PC-9 (cell line): ENCODE measurements around the gene FGF12. TPM values are rescaled to one million over a fixed set of nuclear protein-coding genes. Genes with fewer than 3 reads are reported as not detected.

Experiments
- BruUV-seq: library from RNA; stranded (reverse); fragments of 400-500 nt; replicated peaks from 2 replicates; lab custom pipeline; 2021; lab: Mats Ljungman, UMichigan
- CTCF ChIA-PET: fragments of 300-600 bp; sonication (Branson Sonifier 250); formaldehyde crosslinking; loops from one replicate; lab custom pipeline; 2022; ENCODE audit warnings: antibody characterized with exemption; lab: Charles Lee
- POLR2A ChIA-PET: fragments of 300-600 bp; sonication (Branson Sonifier 250); formaldehyde crosslinking; loops from one replicate; lab custom pipeline; 2022; ENCODE audit warnings: antibody characterized with exemption; ENCODE audit not compliant: unreplicated experiment; lab: Charles Lee
- DNase-seq, 2 experiments: peaks; one replicate each; pipeline versions ENCODE4 v3.0.0 to v3.0.0-alpha.2; 2015 to 2022; ENCODE audit warnings: mixed read lengths in 1 of 2
- H2AFZ ChIP-seq: fragments of 200-600 bp; sonication (generic); 2 replicates; pipeline ENCODE4 v1.8.1; 2017; ENCODE audit warnings: antibody characterized with exemption
- H3F3A ChIP-seq: fragments of 200-600 bp; sonication (generic); 2 replicates; pipeline ENCODE4 v1.8.1; 2017; ENCODE audit warnings: antibody characterized with exemption, mild to moderate bottlenecking, low read depth; ENCODE audit not compliant: insufficient read depth
- H3K27ac ChIP-seq: fragments of 200-600 bp; sonication (generic); 2 replicates; pipeline ENCODE4 v1.6.1; 2016; ENCODE audit warnings: mixed run types
- H3K27me3 ChIP-seq: fragments of 200-600 bp; sonication (generic); 2 replicates; pipeline ENCODE4 v1.6.1; 2016; ENCODE audit warnings: low read depth, mixed run types; ENCODE audit not compliant: insufficient read depth
- H3K36me3 ChIP-seq: fragments of 200-600 bp; sonication (generic); 2 replicates; pipeline ENCODE4 v1.6.1; 2016; ENCODE audit warnings: low read depth, mixed run types
- H3K4me1 ChIP-seq: fragments of 200-600 bp; sonication (generic); replicated peaks from 2 replicates; pipeline ENCODE4 v1.6.1; 2016; ENCODE audit warnings: mixed run types; ENCODE audit not compliant: insufficient read depth
- H3K4me2 ChIP-seq: fragments of 200-600 bp; sonication (generic); 2 replicates; pipeline ENCODE4 v1.6.1; 2017; ENCODE audit warnings: mixed run types
- H3K4me3 ChIP-seq: fragments of 200-600 bp; sonication (generic); 2 replicates; pipeline ENCODE4 v1.6.1; 2016; ENCODE audit warnings: mixed run types
- H3K79me2 ChIP-seq: fragments of 200-600 bp; sonication (generic); 2 replicates; pipeline ENCODE4 v1.6.1; 2017; ENCODE audit warnings: low read depth, mixed run types
- H3K9me2 ChIP-seq: fragments of 200-600 bp; sonication (generic); 2 replicates; pipeline ENCODE4 v1.8.1; 2017; ENCODE audit warnings: mild to moderate bottlenecking; ENCODE audit not compliant: insufficient read depth
- H3K9me3 ChIP-seq: fragments of 200-600 bp; sonication (generic); 2 replicates; pipeline ENCODE4 v1.8.1; 2016; ENCODE audit warnings: low read depth; ENCODE audit not compliant: insufficient read depth
- H4K20me1 ChIP-seq: fragments of 200-600 bp; sonication (generic); 2 replicates; pipeline ENCODE4 v1.8.1; 2017; ENCODE audit not compliant: insufficient read depth
- EZH2 ChIP-seq: fragments of 200-600 bp; sonication (generic); IDR thresholded peaks from 2 replicates; pipeline ENCODE4 v1.8.0; 2017; ENCODE audit warnings: antibody characterized with exemption, low read depth
- intact Hi-C: fragments of 100-400 bp; cut with micrococcal nuclease; formaldehyde crosslinking; loops from one replicate; pipeline ENCODE4 v1.10.0; 2022; ENCODE audit not compliant: unreplicated experiment
- total RNA-seq: library from RNA; stranded (reverse); gene quantifications from 2 replicates; pipeline ENCODE4 v1.2.3, GENCODE V29; 2021
- TF ChIP-seq, protein P1 (sequence below): fragments of 200-600 bp; sonication (generic); conservative IDR thresholded peaks from 2 replicates; pipeline ENCODE4 v1.6.1; 2017; ENCODE audit warnings: mixed run types, antibody characterized with exemption, mild to moderate bottlenecking, moderate library complexity

Gene FGF12
- total RNA-seq, 1 experiment from 2014 or later = 10.9 TPM

GRCh38 chr3:192366916-192367315 is 360.4 kb downstream of the FGF12 start:
- Histone ChIP-seq H3K36me3 (no peaks in the 10 kb centered on the region), H4K20me1 (no peaks in the 10 kb centered on the region), H3K4me2 (no peak overlapping the region), H3K4me1 (no peaks in the 10 kb centered on the region), H3K27me3 (no peaks in the 10 kb centered on the region), H3K9me2 (no peaks in the 10 kb centered on the region), H3K9me3 (no peaks in the 10 kb centered on the region), H3K27ac (no peak overlapping the region), H3K4me3 (no peak overlapping the region), H3F3A (no peaks in the 10 kb centered on the region), H2AFZ (no peak overlapping the region), H3K79me2 (no peaks in the 10 kb centered on the region)
- ChIA-PET POLR2A (no interaction called here), CTCF (no interaction called here)
- no peak for DNase-seq
- TF ChIP-seq, protein P1, sequence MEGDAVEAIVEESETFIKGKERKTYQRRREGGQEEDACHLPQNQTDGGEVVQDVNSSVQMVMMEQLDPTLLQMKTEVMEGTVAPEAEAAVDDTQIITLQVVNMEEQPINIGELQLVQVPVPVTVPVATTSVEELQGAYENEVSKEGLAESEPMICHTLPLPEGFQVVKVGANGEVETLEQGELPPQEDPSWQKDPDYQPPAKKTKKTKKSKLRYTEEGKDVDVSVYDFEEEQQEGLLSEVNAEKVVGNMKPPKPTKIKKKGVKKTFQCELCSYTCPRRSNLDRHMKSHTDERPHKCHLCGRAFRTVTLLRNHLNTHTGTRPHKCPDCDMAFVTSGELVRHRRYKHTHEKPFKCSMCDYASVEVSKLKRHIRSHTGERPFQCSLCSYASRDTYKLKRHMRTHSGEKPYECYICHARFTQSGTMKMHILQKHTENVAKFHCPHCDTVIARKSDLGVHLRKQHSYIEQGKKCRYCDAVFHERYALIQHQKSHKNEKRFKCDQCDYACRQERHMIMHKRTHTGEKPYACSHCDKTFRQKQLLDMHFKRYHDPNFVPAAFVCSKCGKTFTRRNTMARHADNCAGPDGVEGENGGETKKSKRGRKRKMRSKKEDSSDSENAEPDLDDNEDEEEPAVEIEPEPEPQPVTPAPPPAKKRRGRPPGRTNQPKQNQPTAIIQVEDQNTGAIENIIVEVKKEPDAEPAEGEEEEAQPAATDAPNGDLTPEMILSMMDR = no peak
- intact Hi-C loops = no loop called here
- BruUV-seq = no TSS peak

DNA sequence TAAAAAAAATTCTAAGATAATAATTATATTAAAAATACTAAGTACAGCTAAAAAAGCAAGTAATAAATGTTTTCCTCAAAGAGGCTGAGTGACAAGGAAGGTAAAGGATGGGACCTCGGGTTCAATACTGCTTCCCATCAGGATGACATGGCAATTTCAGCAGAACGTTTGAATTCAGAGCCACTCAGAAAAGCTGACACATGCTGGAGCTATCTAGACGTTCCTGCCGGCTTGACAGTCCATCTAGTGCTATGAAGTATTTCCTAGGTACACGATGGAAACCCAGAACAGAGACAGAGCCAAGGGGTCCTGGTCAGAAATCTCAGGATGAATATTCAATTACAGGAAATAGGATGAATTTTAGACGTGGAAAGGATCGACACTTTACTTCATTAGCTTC is 361.8 kb downstream of the FGF12 start:
- Histone ChIP-seq H3K27ac (no peak overlapping the region), H3K4me2 (no peak overlapping the region), H3K9me3 (no peaks in the 10 kb centered on the region), H3K79me2 (no peaks in the 10 kb centered on the region), H3K36me3 (no peaks in the 10 kb centered on the region), H3K4me3 (no peak overlapping the region), H3K27me3 (no peaks in the 10 kb centered on the region), H2AFZ (no peak overlapping the region), H3K9me2 (no peaks in the 10 kb centered on the region), H4K20me1 (no peaks in the 10 kb centered on the region), H3K4me1 (no peaks in the 10 kb centered on the region), H3F3A (no peaks in the 10 kb centered on the region)
- intact Hi-C loops = no loop called here
- ChIA-PET CTCF (no interaction called here), POLR2A (no interaction called here)
- no peak for TF ChIP-seq EZH2
- TF ChIP-seq, protein P1 = no peak
- no peak for DNase-seq
- no TSS peak for BruUV-seq

DNA sequence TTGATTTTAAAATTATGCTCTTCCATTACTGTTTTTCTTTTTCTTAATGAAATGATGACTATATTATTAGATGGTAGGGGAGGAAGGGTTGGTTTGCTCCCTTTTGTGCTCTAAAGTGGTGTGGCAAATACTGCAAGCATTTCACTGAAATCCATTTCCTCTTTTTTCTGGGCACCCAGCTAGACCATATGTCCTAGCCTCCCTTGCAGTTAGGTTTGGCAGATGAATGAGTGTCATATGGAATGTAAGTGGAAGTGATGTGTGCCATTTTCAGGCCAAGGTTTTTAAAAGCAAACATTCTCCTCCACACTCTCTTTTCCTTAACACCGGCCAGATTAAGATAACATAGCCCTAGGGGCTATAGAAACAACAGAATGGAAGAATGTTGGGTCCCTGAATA is 363.0 kb downstream of the FGF12 start:
- Histone ChIP-seq H3K9me2 (no peaks in the 10 kb centered on the region), H4K20me1 (no peaks in the 10 kb centered on the region), H2AFZ (no peak overlapping the region), H3K4me2 (no peak overlapping the region), H3K79me2 (no peaks in the 10 kb centered on the region), H3K4me1 (no peaks in the 10 kb centered on the region), H3K9me3 (no peaks in the 10 kb centered on the region), H3K36me3 (no peaks in the 10 kb centered on the region), H3F3A (no peaks in the 10 kb centered on the region), H3K27ac (no peak overlapping the region), H3K4me3 (no peak overlapping the region), H3K27me3 (no peaks in the 10 kb centered on the region)
- no TSS peak for BruUV-seq
- intact Hi-C loops = no loop called here
- ChIA-PET CTCF (no interaction called here), POLR2A (no interaction called here)
- no peak for TF ChIP-seq EZH2
- DNase-seq = peak in 1 of 2 experiments; percentile 15

DNA sequence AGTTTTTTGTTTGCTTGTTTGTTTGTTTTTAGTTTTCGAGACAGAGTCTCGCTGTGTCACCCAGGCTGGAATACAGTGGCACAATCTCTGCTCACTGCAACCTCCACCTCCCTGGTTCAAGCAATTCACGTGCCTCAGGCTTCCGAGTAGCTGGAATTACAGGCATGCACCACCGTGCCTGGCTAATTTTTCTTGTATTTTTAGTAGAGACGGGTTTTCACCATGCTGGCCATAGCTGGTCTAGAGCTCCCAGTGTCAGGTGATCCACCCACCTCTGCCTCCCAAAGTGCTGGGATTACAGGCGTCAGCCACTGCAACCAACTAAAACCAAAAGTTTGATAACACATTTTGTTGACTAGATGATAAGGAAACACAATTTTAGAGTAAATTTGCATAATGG is 372.7 kb downstream of the FGF12 start:
- Histone ChIP-seq H4K20me1 (0 out of 2 replicates have a peak, but pooled peaks cover 12% of the 10 kb centered on the region), H3K27me3 (no peaks in the 10 kb centered on the region), H3F3A (no peaks in the 10 kb centered on the region), H3K4me3 (no peak overlapping the region), H3K9me3 (no peaks in the 10 kb centered on the region), H2AFZ (no peak overlapping the region), H3K27ac (no peak overlapping the region), H3K4me1 (no peaks in the 10 kb centered on the region), H3K4me2 (no peak overlapping the region), H3K9me2 (no peaks in the 10 kb centered on the region), H3K79me2 (no peaks in the 10 kb centered on the region), H3K36me3 (no peaks in the 10 kb centered on the region)
- ChIA-PET CTCF (no interaction called here), POLR2A (no interaction called here)
- no TSS peak for BruUV-seq
- intact Hi-C loops = no loop called here
- TF ChIP-seq, protein P1 = no peak
- TF ChIP-seq EZH2 = no peak
- no peak for DNase-seq
